ENCODE measurements around the gene VPS37C. TPM values are rescaled to one million over a fixed set of nuclear protein-coding genes. Genes with fewer than 3 reads are reported as not detected.
A peak's percentile ranks its signal among the peaks of the same experiment; 100 is the strongest.

The VPS37C gene
- total RNA-seq, 1 experiment from 2014 or later, result 24.0 TPM

DNA sequence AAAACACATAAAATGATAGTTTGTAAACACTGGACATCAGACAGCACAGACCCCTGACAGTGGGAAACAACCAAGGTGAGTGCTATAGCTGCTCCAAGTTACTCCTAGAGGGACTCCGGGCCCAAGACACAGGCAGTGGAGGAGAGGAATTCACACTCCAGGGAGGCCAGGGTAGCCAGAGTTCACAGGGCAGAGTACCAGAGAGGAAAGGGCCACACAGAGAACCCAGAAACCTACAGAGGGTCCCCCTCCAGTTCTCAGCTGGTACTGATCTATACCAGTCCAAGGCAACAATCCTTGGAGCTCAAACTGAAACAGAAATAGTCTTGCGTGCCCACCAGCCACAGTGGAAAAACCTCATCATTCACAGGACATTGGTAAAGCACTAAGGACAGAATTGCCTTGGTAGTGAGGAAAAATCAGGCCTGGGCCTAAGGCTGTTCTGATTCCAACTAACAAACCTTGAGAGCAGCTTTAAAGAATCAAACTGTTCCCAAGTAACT is 7.6 kb downstream of the VPS37C start:
- no peak overlapping the region for H3K4me3 ChIP-seq (ENCODE audit: low read depth in 2 of 2, low read length in 2 of 2)

More for the DNA sequence above, 7.6 kb downstream of the VPS37C start:
- in situ Hi-C loops (cut with HindIII; ENCODE audit: low pct_unique_long_range_greater_than_20kb, low sequenced_read_pairs), result no loop called here
- ATAC-seq (peak; percentile 65), DNase-seq (ENCODE audit: low read depth, low spot score) (no peak)
- POLR2A ChIA-PET, result no interaction called here
- TF ChIP-seq POLR2AphosphoS5 (IDR thresholded peaks at IDR 0.05; ENCODE audit: low read depth, low read length), result no peak
- TF ChIP-seq CTCF (IDR thresholded peaks at IDR 0.05), result no peak
- TF ChIP-seq SIN3A (IDR thresholded peaks at IDR 0.05; ENCODE audit: borderline replicate concordance, insufficient read depth, low read depth, low read length), result no peak
- TF ChIP-seq TCF7L2 (IDR thresholded peaks at IDR 0.05; ENCODE audit: low read depth, low read length), result no peak
- TF ChIP-seq REST (IDR thresholded peaks at IDR 0.05; ENCODE audit: insufficient read depth in 1 of 2, low read depth in 2 of 2, low read length in 1 of 2), result no peak
- peaks cover 33% of the 10 kb centered on the region for H3K4me1 ChIP-seq (ENCODE audit: control insufficient read depth, insufficient read depth, low read length)
- no TSS peak for BruUV-seq (replicated peaks)
- CTCF ChIA-PET, result interaction anchor here (0.6 kb wide), 1 partner anchor 98 kb away, joined by 19 read pairs; no protein-coding TSS in a partner anchor
- no peaks in the 10 kb centered on the region for H3K27me3 ChIP-seq (ENCODE audit: control insufficient read depth, insufficient read depth, low read length)
- H3K27ac ChIP-seq (ENCODE audit: low read length), result peak overlapping the region; percentile 14; the same call in 1 of the 2 replicates
- H3K9me3 ChIP-seq (ENCODE audit: control insufficient read depth, insufficient read depth, low read depth, low read length), result peaks cover 14% of the 10 kb centered on the region; the same call in 1 of the 2 replicates
- no peaks in the 10 kb centered on the region for H3K36me3 ChIP-seq (ENCODE audit: control insufficient read depth, insufficient read depth, low read length)
- intact Hi-C loops (cut with micrococcal nuclease; ENCODE audit: unreplicated experiment), result no loop called here
